SK-N-MC (cell line): Measurements from ENCODE around the gene CHST3.

Source experiments
- DNase-seq: peaks from one replicate; pipeline ENCODE4 v3.0.0-alpha.2; 2011; ENCODE audit warnings: low read depth, low spot score
- H3K27ac ChIP-seq: fragments of 200-600 bp; sonication (generic); 2 replicates; pipeline ENCODE4 v1.5.1; 2016; ENCODE audit warnings: mixed run types
- H3K36me3 ChIP-seq: fragments of 200-600 bp; sonication (generic); 2 replicates; pipeline ENCODE4 v1.6.1; 2017; ENCODE audit warnings: antibody characterized with exemption, low read length, mixed read lengths; ENCODE audit not compliant: insufficient read depth
- H3K4me3 ChIP-seq: fragments of 200-600 bp; sonication (generic); 2 replicates; pipeline ENCODE4 v1.5.1; 2016
- H3K9ac ChIP-seq: fragments of 200-600 bp; sonication (generic); 2 replicates; pipeline ENCODE4 v1.8.0; 2017; ENCODE audit warnings: mixed run types, mixed read lengths; ENCODE audit not compliant: insufficient read length
- H3K9me3 ChIP-seq: fragments of 200-600 bp; sonication (generic); 2 replicates; pipeline ENCODE4 v1.6.1; 2017; ENCODE audit warnings: low read depth, mild to moderate bottlenecking, antibody characterized with exemption, low read length, moderate library complexity, mixed read lengths
- EZH2 ChIP-seq: fragments of 200-600 bp; sonication (generic); IDR thresholded peaks from one replicate; pipeline ENCODE4 v1.6.1; 2017; ENCODE audit warnings: antibody characterized with exemption
- FOXP2 ChIP-seq: optimal IDR thresholded peaks from 2 replicates; pipeline ENCODE3; 2011; ENCODE audit warnings: mild to moderate bottlenecking, moderate library complexity; ENCODE audit not compliant: insufficient read depth; ENCODE audit errors: extremely low read length, control extremely low read depth
- POLR2AphosphoS5 ChIP-seq: IDR thresholded peaks from 2 replicates; pipeline ENCODE4 v1.6.1; 2012; ENCODE audit warnings: mild to moderate bottlenecking, low read depth, low read length, borderline replicate concordance

CHST3 gene

DNA sequence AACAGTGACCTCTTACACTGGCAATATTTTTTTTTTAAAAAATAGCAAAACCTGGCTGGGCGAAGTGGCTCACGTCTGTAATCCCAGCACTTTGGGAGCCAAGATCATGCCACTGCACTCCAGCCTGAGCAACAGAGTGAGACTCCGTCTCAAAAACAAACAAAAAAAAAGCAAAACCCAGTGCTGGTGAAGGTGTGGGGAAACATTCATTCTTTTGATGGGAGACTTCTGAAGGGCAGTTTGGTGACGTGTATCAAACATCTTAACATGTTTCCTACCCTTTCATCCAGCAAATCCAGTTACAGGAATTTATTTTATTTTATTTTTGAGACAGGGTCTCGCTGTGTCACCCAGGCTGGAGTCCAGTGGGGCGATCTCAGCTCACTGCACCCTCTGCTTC is 58.0 kb downstream of the CHST3 start:
- no peak overlapping the region for H3K9ac ChIP-seq
- no peak overlapping the region for H3K4me3 ChIP-seq
- TF ChIP-seq POLR2AphosphoS5, result no peak
- TF ChIP-seq EZH2, result no peak
- no peak for TF ChIP-seq FOXP2
- no peak for DNase-seq
- H3K9me3 ChIP-seq, result no peaks in the 10 kb centered on the region
- H3K36me3 ChIP-seq, result no peaks in the 10 kb centered on the region
- H3K27ac ChIP-seq, result no peak overlapping the region

DNA sequence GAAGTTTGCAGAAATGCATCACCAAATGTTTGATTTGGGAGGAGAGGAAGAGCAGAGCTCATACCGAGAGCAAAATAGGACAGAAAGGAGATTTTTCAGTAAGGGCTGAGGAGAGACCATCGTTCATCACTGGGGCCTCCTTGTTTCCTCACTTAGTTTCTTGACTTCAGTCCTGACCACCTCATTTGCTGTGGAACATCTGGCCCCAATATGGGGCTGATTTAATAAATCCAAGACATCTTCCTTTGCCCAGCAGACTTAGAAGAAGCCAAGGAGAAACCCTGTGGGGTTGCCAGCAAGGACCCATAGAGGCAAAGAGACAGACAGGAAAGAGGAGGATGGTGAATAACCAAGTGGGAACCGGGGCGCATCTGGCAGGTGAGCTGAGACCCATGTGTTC is 60.4 kb downstream of the CHST3 start:
- Histone ChIP-seq H3K4me3 (no peak overlapping the region), H3K27ac (no peak overlapping the region), H3K9me3 (no peaks in the 10 kb centered on the region), H3K9ac (no peak overlapping the region), H3K36me3 (no peaks in the 10 kb centered on the region)
- TF ChIP-seq POLR2AphosphoS5, result no peak
- no peak for TF ChIP-seq FOXP2
- TF ChIP-seq EZH2, result no peak
- no peak for DNase-seq

DNA sequence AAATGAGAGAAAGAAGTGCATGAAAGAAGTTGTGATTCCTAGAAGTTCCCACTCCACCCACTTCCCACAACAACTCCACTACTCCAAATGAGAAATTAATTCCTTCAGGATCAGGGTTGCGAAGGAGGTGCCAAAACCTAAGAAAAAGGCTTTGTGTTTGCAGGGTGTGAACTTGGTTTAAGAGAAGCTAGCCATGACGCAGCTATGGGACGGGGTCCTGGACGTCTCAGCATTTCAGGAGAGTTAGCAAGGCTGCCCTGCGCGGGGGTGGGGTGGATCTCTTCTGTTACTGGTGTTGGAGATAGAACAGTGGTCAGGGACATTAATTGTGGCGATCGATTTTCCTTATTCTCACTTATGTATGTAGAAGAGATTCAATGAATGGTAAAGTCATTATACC is 61.2 kb downstream of the CHST3 start:
- TF ChIP-seq POLR2AphosphoS5 (no peak), EZH2 (no peak), FOXP2 (no peak)
- Histone ChIP-seq H3K27ac (no peak overlapping the region), H3K4me3 (no peak overlapping the region)

DNA sequence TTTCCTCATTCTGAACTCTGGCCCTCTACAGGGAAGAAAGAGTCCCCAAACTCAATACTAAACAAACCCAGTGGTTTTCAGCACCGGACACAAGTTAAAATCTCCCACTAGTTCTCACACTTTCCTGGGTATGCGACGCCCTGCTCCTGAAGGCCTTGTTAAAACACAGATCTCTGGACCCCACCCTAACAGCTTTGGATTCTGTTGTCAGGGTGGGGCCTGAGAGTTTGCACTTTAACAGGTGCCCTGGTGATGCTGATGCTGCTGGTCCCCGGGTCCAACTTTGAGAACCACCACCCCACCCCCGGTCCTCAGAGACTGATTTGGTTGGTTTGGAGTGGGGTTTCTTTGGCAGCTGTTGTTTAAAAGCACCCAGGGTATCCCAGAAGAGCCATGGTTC is 61.6 kb downstream of the CHST3 start:
- Histone ChIP-seq H3K4me3 (no peak overlapping the region), H3K27ac (no peak overlapping the region), H3K9ac (no peak overlapping the region), H3K9me3 (no peaks in the 10 kb centered on the region), H3K36me3 (no peaks in the 10 kb centered on the region)
- no peak for DNase-seq
- TF ChIP-seq POLR2AphosphoS5 (no peak), EZH2 (no peak), FOXP2 (no peak)

More for the DNA sequence above, 61.2 kb downstream of the CHST3 start:
- no peaks in the 10 kb centered on the region for H3K9me3 ChIP-seq
- H3K9ac ChIP-seq, result no peak overlapping the region
- no peaks in the 10 kb centered on the region for H3K36me3 ChIP-seq
- DNase-seq, result no peak

DNA sequence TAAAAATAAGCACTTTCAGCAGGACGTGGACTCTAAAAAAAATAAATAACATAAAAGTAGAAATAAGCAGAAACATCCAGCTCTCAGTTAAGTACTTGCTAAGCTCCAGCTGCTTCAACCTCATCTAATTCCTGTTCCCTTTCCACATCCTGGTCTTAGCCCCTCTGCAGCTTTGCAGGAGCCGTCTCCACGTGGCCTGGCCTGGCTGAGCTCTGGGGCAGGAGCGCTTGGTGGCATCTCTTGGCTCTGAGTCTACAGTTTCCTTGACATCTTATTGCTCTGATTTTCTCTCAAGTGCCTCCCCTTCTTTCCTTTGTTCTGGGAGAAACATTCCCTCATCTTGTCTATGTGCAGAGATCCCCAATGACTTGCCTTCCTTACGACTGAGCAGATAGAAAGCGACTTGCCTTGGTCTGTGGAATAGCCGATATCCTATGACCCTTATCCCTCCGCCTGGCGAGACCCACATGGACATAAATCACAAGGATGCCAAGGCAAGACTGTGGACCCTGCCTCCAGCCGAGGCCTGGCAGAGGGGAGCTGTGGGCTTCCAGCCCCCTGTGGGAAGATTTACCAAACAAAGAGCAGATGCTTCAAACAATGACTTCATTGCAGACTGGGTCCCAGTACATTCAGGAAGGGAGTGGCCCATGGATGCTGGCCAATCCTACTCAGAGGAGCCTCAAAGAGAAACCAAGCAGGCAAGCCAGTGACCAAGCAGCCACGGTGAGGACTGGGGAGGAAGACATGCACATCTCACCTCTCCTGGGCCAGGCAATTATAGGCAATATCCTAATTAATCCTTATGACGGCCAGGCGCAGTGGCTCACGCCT is 62.3 kb downstream of the CHST3 start:
- TF ChIP-seq POLR2AphosphoS5, result no peak
- no peak for TF ChIP-seq EZH2
- no peak for TF ChIP-seq FOXP2
- Histone ChIP-seq H3K36me3 (no peaks in the 10 kb centered on the region), H3K9ac (no peak overlapping the region), H3K9me3 (no peaks in the 10 kb centered on the region), H3K27ac (no peak overlapping the region), H3K4me3 (no peak overlapping the region)
- no peak for DNase-seq

DNA sequence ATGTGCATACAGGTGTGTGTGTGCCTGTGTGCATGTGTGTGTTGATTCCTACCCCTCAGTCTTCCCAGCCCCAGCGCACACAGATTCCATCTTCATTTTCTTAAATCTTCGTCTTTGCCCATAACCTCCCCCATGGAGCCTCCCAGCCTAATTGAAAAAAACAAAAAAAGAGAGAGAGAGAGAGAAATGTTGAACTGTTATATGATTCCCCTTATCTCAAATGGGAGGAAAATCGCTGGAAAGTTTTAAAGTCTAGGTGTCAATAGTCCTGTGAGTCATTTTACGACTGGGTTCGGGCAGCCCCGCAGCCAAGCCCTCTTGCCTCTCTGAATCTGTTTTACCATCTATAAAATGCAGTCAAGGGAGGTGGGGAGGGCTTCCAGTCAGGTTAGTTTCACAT is 63.3 kb downstream of the CHST3 start:
- no peak for TF ChIP-seq POLR2AphosphoS5
- no peak for TF ChIP-seq EZH2

DNA sequence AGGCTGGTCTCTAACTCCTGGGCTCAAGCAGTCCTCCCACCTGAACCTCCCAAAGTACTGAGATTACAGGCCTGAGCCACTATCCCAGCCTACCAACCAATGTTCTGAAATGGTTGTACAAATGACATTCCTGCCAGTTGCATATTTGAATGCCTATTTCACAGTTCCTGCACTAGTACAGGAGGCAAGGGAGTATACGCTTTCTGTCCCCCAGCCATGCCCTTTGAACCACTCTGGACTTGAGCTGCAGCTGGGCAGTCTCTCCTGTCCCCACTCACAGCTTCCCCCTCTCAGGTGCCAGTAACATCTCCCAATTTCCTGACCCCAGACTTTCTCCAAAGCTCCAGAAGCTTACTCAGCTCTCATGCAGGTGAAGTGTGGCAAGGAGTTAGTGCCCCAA is 65.2 kb downstream of the CHST3 start:
- no peaks in the 10 kb centered on the region for H3K9me3 ChIP-seq

More for the DNA sequence above, 63.3 kb downstream of the CHST3 start:
- no peak for DNase-seq
- H3K4me3 ChIP-seq, result no peak overlapping the region
- H3K9ac ChIP-seq, result no peak overlapping the region
- H3K9me3 ChIP-seq, result no peaks in the 10 kb centered on the region
- no peaks in the 10 kb centered on the region for H3K36me3 ChIP-seq
- H3K27ac ChIP-seq, result no peak overlapping the region

DNA sequence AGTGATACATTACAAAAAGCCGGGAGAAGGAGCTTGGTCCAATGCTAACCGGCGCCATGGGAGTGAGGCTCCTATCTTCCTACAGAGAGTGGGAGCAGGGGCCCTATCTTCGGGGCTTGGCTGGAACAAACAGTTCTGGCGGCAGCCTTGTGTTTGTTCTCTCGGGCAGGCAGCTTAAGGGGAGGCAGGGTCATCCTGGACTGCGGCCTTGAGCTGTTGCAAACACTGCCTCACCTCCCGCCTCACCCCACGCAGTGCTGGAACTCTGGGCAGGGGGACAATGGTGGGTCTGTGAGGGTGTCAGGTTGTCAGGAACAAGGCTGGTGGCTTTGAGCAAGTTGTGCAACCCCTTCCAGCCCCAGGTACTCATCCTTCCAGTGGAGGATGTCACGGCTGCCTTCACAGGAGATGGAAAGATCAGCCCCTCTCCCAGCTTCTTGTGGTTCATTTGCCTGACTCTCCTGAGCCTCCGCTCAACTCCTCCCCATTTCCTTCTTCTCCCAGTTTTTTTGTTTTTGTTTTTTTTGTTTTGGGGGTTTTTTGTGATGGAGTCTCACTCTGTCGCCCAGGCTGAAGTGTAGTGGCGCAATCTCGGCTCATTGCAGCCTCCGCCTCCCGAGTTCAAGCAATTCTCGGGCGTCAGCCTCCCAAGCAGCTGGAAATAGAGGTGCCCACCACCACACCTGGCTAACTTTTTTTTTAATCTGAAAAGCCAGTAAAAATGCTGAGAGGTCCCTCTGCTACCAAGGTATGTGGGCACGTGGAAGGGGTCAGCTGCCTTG is 66.8 kb downstream of the CHST3 start:
- no peak overlapping the region for H3K27ac ChIP-seq
- H3K9me3 ChIP-seq, result no peaks in the 10 kb centered on the region
- H3K36me3 ChIP-seq, result no peaks in the 10 kb centered on the region
- no peak for DNase-seq
- no peak overlapping the region for H3K4me3 ChIP-seq
- no peak overlapping the region for H3K9ac ChIP-seq
- no peak for TF ChIP-seq FOXP2
- no peak for TF ChIP-seq POLR2AphosphoS5
- no peak for TF ChIP-seq EZH2

More for the DNA sequence above, 65.2 kb downstream of the CHST3 start:
- no peak overlapping the region for H3K4me3 ChIP-seq
- H3K36me3 ChIP-seq, result no peaks in the 10 kb centered on the region
- no peak for TF ChIP-seq FOXP2
- no peak for TF ChIP-seq EZH2
- TF ChIP-seq POLR2AphosphoS5, result no peak
- no peak for DNase-seq
- no peak overlapping the region for H3K27ac ChIP-seq
- H3K9ac ChIP-seq, result no peak overlapping the region
